ENCODE data around the gene MYH9. TPM values are rescaled to one million over a fixed set of nuclear protein-coding genes. Genes with fewer than 3 reads are reported as not detected.
"Not testable (repeated sequence)": the region's sequence is repeated elsewhere in the genome, so short reads cannot be mapped to it uniquely, and the experiment has no call there.

The MYH9 gene
- total and polyA plus RNA-seq, 7 donors: 35.6 to 214 (median 92.0) TPM

DNA sequence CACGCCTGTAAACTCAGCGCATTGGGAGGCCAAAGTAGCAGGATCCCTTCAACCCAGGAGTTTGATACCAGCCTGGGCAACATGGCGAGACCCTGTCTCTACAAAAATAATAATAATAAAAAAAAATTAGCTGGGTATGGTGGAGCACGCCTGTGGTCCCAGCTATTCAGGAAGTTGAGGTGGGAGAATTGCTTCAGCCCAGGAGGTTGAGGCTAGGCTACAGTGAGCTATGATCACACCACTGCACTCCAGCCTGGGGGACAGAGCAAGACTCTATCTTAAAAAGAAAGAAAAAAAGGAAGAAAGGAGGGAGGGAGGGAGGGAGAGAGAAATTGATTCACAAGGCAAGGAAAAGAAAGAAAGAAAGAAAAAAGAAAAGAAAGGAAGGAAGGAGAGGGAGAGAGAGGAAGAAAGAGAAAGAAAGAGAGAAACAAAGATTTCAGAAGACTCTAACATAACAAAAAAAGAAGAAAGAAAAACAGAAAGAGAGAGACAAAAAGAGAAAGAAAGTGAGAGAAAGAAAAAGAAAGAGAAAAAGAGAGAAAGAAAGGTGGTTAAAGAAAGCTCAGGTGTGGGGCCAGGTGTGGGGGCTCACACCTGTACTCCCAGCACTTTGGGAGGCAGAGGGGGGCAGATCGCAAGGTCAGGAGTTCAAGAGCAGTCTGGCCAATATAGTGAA, 37.3 kb upstream of the MYH9 start:
- ATAC-seq (no peak), DNase-seq (no peak)
- Histone ChIP-seq H3K27ac (no peak overlapping the region), H3K4me1 (peaks cover 5% of the 10 kb centered on the region), H3K27me3 (ENCODE audit: insufficient read depth in 3 of 3, low read length in 2 of 3) (no peaks in the 10 kb centered on the region), H3K36me3 (ENCODE audit: insufficient read depth in 1 of 2, low read depth in 1 of 2) (no peaks in the 10 kb centered on the region), H3K9me3 (no peaks in the 10 kb centered on the region), H3K4me3 (no peak overlapping the region)
- TF ChIP-seq, protein P1, sequence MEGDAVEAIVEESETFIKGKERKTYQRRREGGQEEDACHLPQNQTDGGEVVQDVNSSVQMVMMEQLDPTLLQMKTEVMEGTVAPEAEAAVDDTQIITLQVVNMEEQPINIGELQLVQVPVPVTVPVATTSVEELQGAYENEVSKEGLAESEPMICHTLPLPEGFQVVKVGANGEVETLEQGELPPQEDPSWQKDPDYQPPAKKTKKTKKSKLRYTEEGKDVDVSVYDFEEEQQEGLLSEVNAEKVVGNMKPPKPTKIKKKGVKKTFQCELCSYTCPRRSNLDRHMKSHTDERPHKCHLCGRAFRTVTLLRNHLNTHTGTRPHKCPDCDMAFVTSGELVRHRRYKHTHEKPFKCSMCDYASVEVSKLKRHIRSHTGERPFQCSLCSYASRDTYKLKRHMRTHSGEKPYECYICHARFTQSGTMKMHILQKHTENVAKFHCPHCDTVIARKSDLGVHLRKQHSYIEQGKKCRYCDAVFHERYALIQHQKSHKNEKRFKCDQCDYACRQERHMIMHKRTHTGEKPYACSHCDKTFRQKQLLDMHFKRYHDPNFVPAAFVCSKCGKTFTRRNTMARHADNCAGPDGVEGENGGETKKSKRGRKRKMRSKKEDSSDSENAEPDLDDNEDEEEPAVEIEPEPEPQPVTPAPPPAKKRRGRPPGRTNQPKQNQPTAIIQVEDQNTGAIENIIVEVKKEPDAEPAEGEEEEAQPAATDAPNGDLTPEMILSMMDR (IDR thresholded peaks at IDR 0.05): no peak
- 92 to 97% (median 95%) methylated on average over 5 of the region's 5 CpGs for WGBS, 3 donors
- intact Hi-C loops (cut with DNase I): no loop called here

DNA sequence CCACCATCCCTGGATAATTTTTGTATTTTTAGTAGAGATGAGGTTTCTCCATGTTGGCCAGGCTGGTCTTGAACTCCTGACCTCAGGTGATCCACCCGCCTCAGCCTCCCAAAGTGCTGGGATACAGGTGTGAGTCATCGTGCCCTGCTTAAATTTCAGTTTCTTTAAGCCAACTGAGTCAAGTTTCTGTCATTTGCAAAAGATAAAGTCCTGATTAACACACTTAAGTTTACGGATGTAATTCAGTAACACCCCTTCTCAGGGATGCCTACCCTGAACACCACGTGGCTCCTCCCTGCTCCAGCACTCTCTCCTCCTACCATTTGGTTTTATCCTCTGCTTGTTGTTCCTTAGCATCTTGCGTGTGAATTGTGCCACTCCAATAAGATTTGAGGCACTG, 36.7 kb upstream of the MYH9 start:
- H3K4me3 ChIP-seq; DNase-seq; H3K4me1 ChIP-seq; H3K9me3 ChIP-seq; H3K27me3 ChIP-seq (ENCODE audit: insufficient read depth in 3 of 3, low read length in 2 of 3); H3K36me3 ChIP-seq (ENCODE audit: insufficient read depth in 1 of 2, low read depth in 1 of 2); H3K27ac ChIP-seq; intact Hi-C loops (cut with DNase I); ATAC-seq: not testable (repeated sequence)
- WGBS, 3 donors: 79 to 87% (median 81%) methylated on average over 5 of the region's 5 CpGs

DNA sequence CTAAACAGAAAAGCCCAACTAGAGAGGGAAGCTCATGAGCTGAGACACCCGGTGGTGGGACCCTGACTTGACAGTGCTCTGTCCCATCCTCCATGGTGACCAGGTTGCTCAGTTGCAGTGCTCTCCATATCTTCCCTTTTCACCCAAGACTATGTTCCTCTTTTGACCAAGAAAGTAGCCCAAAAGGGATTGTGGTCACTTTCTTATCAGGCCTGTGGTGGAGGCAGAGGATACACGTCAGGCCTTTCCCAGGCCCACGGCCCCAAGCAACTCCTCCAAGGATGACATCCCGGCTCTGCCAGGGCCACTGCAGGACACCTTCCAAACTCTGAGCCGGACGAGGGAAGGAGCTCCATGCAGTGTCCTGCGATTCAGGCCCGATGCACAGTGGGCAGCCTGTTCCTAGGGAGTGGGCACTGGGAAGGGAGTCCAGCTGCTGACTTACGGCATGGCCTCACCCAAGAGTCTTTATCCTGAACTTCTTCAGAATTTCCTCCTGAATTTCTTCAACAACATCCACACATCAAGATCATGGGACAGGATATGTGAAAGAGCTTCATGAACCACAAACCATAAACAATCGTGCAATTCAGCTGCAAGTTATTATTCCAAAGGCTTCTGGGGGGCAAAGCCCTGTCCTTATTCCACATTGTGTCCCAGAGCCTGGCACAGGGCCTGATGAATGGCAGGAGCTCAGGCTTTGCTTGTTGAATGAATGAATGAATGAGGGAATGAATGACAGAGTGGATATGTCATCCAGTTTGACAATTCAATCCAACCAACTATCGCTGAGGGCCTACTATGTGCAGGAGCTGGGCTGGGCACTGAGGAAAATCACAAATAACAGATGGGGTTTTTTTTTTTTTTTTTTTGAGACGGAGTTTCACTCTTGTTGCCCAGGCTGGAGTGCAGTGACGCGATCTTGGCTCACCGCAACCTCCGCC, 36.0 kb upstream of the MYH9 start:
- no peaks in the 10 kb centered on the region for H3K27me3 ChIP-seq (ENCODE audit: insufficient read depth in 3 of 3, low read length in 2 of 3)
- WGBS, 3 donors: 85 to 90% (median 89%) methylated on average over 14 to 16 of the region's 16 CpGs
- peaks cover 5% of the 10 kb centered on the region for H3K4me1 ChIP-seq
- ATAC-seq: no peak
- no peak for DNase-seq
- no peak overlapping the region for H3K27ac ChIP-seq
- intact Hi-C loops (cut with DNase I): no loop called here
- no peaks in the 10 kb centered on the region for H3K36me3 ChIP-seq (ENCODE audit: insufficient read depth in 1 of 2, low read depth in 1 of 2)
- TF ChIP-seq, protein P1 (IDR thresholded peaks at IDR 0.05): no peak
- no peaks in the 10 kb centered on the region for H3K9me3 ChIP-seq
- H3K4me3 ChIP-seq: no peak overlapping the region

DNA sequence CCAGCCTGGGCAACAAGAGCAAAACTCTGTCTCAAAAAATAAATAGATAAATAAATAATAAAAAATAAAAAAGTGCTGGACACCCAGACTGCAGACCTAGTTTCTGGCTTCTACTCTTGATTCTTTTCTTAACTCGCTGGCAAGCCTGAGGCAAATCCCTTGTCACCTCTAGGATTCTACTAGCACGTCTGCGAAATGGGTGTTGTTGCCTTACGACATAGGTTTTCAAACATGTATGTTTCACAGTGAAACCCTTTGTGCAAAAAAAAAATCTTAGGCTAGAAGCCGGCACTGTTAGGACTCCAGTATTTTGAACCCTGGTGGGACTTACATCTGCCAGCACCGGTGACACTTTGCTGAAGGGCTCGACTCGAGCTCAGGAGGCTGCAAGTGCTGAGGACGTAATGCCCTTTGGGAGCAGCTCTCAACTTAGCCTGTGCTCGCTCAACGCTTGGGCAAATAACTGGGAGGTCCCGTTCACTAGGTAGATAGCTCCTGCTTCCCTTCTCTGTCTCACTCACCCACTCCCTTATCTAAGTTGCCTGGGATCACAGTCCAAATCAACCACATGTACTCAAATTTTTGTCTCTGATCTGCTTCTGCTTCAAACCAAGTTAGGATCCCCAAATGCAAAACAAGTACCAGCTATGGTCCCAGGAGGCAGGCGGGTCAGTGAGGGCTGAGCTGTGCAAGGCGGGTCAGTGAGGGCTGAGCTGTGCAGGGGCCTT, 34.7 kb upstream of the MYH9 start:
- no peaks in the 10 kb centered on the region for H3K36me3 ChIP-seq (ENCODE audit: insufficient read depth in 1 of 2, low read depth in 1 of 2)
- no peaks in the 10 kb centered on the region for H3K27me3 ChIP-seq (ENCODE audit: insufficient read depth in 3 of 3, low read length in 2 of 3)
- H3K4me1 ChIP-seq: peaks cover 5% of the 10 kb centered on the region
- no peak for DNase-seq
- no peaks in the 10 kb centered on the region for H3K9me3 ChIP-seq
- intact Hi-C loops (cut with DNase I): no loop called here
- no peak overlapping the region for H3K27ac ChIP-seq
- no peak overlapping the region for H3K4me3 ChIP-seq
- TF ChIP-seq, protein P1 (IDR thresholded peaks at IDR 0.05): no peak
- WGBS, 3 donors: 88 to 94% (median 91%) methylated on average over 14 of the region's 14 CpGs
- ATAC-seq: no peak

Measured in psoas muscle (tissue), 8 donors.